ENCODE results near the gene ADAM12.

GRCh38 chr10:126252884-126253610, 135.2 kb downstream of the ADAM12 start:
- TF ChIP-seq CTCF (IDR thresholded peaks at IDR 0.05; ENCODE audit: insufficient read depth, low read depth, low read length) = no peak
- TF ChIP-seq EZH2 (IDR thresholded peaks at IDR 0.05; ENCODE audit: insufficient read depth, low read length) = no peak

Measured in astrocyte (in vitro differentiated cells and primary cell).